Measurements from ENCODE around the gene YIPF1. TPM values are rescaled to one million over a fixed set of nuclear protein-coding genes. Genes with fewer than 3 reads are reported as not detected.

The YIPF1 gene
- total RNA-seq, 1 donor from 2014 or later, result 25.6 TPM

GRCh38 chr1:53871773-53872484, 17.7 kb downstream of the YIPF1 start:
- Mint-ChIP-seq H3K4me1 (ENCODE audit: unreplicated experiment) (no peaks in the 10 kb centered on the region), H3K27me3 (ENCODE audit: unreplicated experiment) (no peaks in the 10 kb centered on the region), H3K4me3 (ENCODE audit: unreplicated experiment) (no peak overlapping the region), H3K9me3 (ENCODE audit: unreplicated experiment) (no peaks in the 10 kb centered on the region), H3K36me3 (ENCODE audit: unreplicated experiment) (peaks cover 35% of the 10 kb centered on the region), H3K27ac (ENCODE audit: unreplicated experiment) (no peak overlapping the region)
- TF ChIP-seq CTCF (IDR thresholded peaks at IDR 0.05), result no peak
- no peak for DNase-seq (ENCODE audit: extremely low spot score, unreplicated experiment)

GRCh38 chr1:53871221-53871620, 18.4 kb downstream of the YIPF1 start:
- H3K9me3 Mint-ChIP-seq (ENCODE audit: unreplicated experiment), result no peaks in the 10 kb centered on the region

GRCh38 chr1:53869454-53870117, 20.0 kb downstream of the YIPF1 start:
- TF ChIP-seq CTCF (IDR thresholded peaks at IDR 0.05), result no peak
- no peak overlapping the region for H3K27ac Mint-ChIP-seq (ENCODE audit: unreplicated experiment)
- no peaks in the 10 kb centered on the region for H3K27me3 Mint-ChIP-seq (ENCODE audit: unreplicated experiment)
- no peak overlapping the region for H3K4me3 Mint-ChIP-seq (ENCODE audit: unreplicated experiment)
- no peak for DNase-seq (ENCODE audit: extremely low spot score, unreplicated experiment)
- no peaks in the 10 kb centered on the region for H3K9me3 Mint-ChIP-seq (ENCODE audit: unreplicated experiment)
- H3K36me3 Mint-ChIP-seq (ENCODE audit: unreplicated experiment), result peaks cover 33% of the 10 kb centered on the region
- H3K4me1 Mint-ChIP-seq (ENCODE audit: unreplicated experiment), result no peaks in the 10 kb centered on the region

More at GRCh38 chr1:53871221-53871620, 18.4 kb downstream of the YIPF1 start:
- no peak for TF ChIP-seq CTCF (IDR thresholded peaks at IDR 0.05)
- no peaks in the 10 kb centered on the region for H3K27me3 Mint-ChIP-seq (ENCODE audit: unreplicated experiment)
- no peak overlapping the region for H3K27ac Mint-ChIP-seq (ENCODE audit: unreplicated experiment)
- no peaks in the 10 kb centered on the region for H3K4me1 Mint-ChIP-seq (ENCODE audit: unreplicated experiment)
- H3K36me3 Mint-ChIP-seq (ENCODE audit: unreplicated experiment), result peaks cover 35% of the 10 kb centered on the region
- DNase-seq (ENCODE audit: extremely low spot score, unreplicated experiment), result no peak
- no peak overlapping the region for H3K4me3 Mint-ChIP-seq (ENCODE audit: unreplicated experiment)

GRCh38 chr1:53868565-53868964, 21.0 kb downstream of the YIPF1 start:
- peaks cover 33% of the 10 kb centered on the region for H3K36me3 Mint-ChIP-seq (ENCODE audit: unreplicated experiment)
- H3K27me3 Mint-ChIP-seq (ENCODE audit: unreplicated experiment), result no peaks in the 10 kb centered on the region
- no peaks in the 10 kb centered on the region for H3K4me1 Mint-ChIP-seq (ENCODE audit: unreplicated experiment)
- TF ChIP-seq CTCF (IDR thresholded peaks at IDR 0.05), result no peak
- no peak for DNase-seq (ENCODE audit: extremely low spot score, unreplicated experiment)
- no peaks in the 10 kb centered on the region for H3K9me3 Mint-ChIP-seq (ENCODE audit: unreplicated experiment)
- no peak overlapping the region for H3K27ac Mint-ChIP-seq (ENCODE audit: unreplicated experiment)
- H3K4me3 Mint-ChIP-seq (ENCODE audit: unreplicated experiment), result no peak overlapping the region

GRCh38 chr1:53862507-53862906, 27.1 kb downstream of the YIPF1 start:
- no peak for TF ChIP-seq CTCF (IDR thresholded peaks at IDR 0.05)
- no peak for DNase-seq (ENCODE audit: extremely low spot score, unreplicated experiment)

More at GRCh38 chr1:53862507-53862906, 27.1 kb downstream of the YIPF1 start:
- Mint-ChIP-seq H3K4me3 (ENCODE audit: unreplicated experiment) (no peak overlapping the region), H3K27me3 (ENCODE audit: unreplicated experiment) (no peaks in the 10 kb centered on the region), H3K36me3 (ENCODE audit: unreplicated experiment) (peaks cover 19% of the 10 kb centered on the region), H3K9me3 (ENCODE audit: unreplicated experiment) (no peaks in the 10 kb centered on the region), H3K27ac (ENCODE audit: unreplicated experiment) (no peak overlapping the region), H3K4me1 (ENCODE audit: unreplicated experiment) (no peaks in the 10 kb centered on the region)

Measured in osteocyte (in vitro differentiated cells).